Measurements from ENCODE around the gene TMEM121B.

Gene TMEM121B

DNA sequence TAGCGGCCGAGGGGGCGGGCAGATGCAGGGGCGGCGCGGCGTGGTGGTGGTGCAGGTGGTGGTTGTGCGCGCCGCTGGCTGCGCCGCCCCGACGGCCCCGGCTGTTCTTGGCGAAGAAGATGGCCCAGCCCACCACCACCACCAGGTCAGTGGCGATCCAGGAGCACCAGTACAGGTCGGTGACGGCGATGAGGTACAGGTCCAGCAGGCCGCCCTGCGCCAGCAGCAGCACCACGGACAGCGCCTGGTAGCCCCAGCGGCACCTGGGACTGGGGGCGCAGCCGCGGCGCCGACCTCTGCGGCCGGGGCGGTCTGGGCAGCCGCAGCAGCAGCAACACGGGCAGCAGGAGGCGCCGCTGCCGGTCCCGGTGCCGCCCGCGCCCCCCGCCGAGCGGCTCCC lies 879 bp downstream of the TMEM121B start:
- H3K36me3 ChIP-seq (ENCODE audit: control insufficient read depth in 1 of 2, insufficient read depth in 2 of 2, low read length in 2 of 2), result no peaks in the 10 kb centered on the region
- H3K27ac ChIP-seq (ENCODE audit: low read depth, low read length), result no peak overlapping the region
- H3K9ac ChIP-seq (ENCODE audit: low read depth in 1 of 2, low read length in 2 of 2), result no peak overlapping the region
- no peak overlapping the region for H3K4me3 ChIP-seq (ENCODE audit: low read depth in 1 of 2, low read length in 2 of 2)
- peaks cover 11 to 18% of the 10 kb centered on the region in 2 donors for H3K4me1 ChIP-seq (ENCODE audit: control insufficient read depth in 1 of 2, insufficient read depth in 2 of 2, low read length in 2 of 2)
- peaks cover 14 to 20% of the 10 kb centered on the region in 2 donors for H3K27me3 ChIP-seq (ENCODE audit: control insufficient read depth in 1 of 2, insufficient read depth in 2 of 2, low read length in 2 of 2)
- H3K9me3 ChIP-seq (ENCODE audit: control insufficient read depth in 1 of 2, low read length in 2 of 2), result no peaks in the 10 kb centered on the region

DNA sequence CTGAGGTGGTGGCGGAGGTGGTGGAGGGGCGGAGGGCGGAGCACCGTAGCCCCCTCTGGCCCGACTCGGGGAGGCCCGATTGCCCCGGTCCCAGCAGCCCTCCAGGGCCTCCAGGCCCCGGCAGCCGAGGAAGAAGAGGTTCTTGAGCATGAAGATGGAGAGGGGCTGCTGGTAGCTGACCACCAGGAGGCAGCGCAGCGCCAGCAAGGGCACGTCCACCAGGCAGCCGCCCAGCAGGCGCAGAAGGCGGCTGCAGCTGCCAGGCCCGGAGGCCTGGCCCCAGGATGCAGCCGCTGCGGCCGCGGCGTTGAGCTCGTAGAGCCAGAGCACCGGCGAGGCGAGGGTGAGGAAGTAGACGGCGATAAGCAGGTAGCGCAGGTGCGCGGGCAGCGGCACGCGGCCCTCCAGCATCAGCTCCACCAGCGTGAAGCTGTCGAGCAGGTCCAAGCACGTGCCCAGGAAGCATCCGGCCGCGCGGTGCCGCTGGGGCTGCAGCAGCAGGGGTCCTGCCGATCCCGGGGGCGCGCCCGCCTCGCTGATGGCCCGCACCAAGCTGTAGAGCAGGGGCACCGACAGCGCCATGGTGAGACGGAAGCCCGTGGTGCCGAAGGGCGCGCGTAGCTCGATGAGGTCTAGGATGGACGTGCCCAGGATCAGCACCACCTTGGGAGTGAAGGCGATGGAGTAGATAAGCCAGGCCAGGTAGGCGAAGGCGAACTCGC lies 1.5 kb downstream of the TMEM121B start:
- H3K9ac ChIP-seq (ENCODE audit: low read depth in 1 of 2, low read length in 2 of 2), result no peak overlapping the region
- H3K36me3 ChIP-seq (ENCODE audit: control insufficient read depth in 1 of 2, insufficient read depth in 2 of 2, low read length in 2 of 2), result no peaks in the 10 kb centered on the region
- no peaks in the 10 kb centered on the region for H3K9me3 ChIP-seq (ENCODE audit: control insufficient read depth in 1 of 2, low read length in 2 of 2)
- peaks cover 11 to 18% of the 10 kb centered on the region in 2 donors for H3K4me1 ChIP-seq (ENCODE audit: control insufficient read depth in 1 of 2, insufficient read depth in 2 of 2, low read length in 2 of 2)
- H3K27me3 ChIP-seq (ENCODE audit: control insufficient read depth in 1 of 2, insufficient read depth in 2 of 2, low read length in 2 of 2), result peaks cover 14 to 20% of the 10 kb centered on the region in 2 donors
- H3K4me3 ChIP-seq (ENCODE audit: low read depth in 1 of 2, low read length in 2 of 2), result no peak overlapping the region
- H3K27ac ChIP-seq (ENCODE audit: low read depth, low read length), result no peak overlapping the region

DNA sequence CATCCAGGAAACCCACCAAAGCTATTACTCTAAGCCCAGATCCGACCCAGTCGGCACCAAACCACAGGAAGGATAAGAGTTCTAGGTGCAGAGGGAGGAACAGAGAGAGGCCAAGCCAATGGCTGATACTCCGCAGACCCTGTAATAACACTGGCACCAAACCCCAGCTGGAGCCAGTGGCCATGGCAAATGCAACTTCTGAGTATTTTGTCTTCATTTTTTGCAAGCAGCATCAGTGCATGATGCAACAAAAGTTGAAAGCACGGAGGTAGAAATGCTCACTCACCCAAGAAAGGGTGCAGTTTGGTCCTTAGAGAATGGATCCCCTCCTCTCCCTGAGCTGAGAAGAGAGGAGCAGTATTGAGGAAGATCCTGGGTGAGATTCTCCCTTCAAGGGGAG lies 2.8 kb downstream of the TMEM121B start:
- no peak overlapping the region for H3K27ac ChIP-seq (ENCODE audit: low read depth, low read length)
- no peaks in the 10 kb centered on the region for H3K36me3 ChIP-seq (ENCODE audit: control insufficient read depth in 1 of 2, insufficient read depth in 2 of 2, low read length in 2 of 2)
- H3K9me3 ChIP-seq (ENCODE audit: control insufficient read depth in 1 of 2, low read length in 2 of 2), result no peaks in the 10 kb centered on the region
- H3K4me3 ChIP-seq (ENCODE audit: low read depth in 1 of 2, low read length in 2 of 2), result no peak overlapping the region
- peaks cover 11 to 18% of the 10 kb centered on the region in 2 donors for H3K4me1 ChIP-seq (ENCODE audit: control insufficient read depth in 1 of 2, insufficient read depth in 2 of 2, low read length in 2 of 2)
- no peak overlapping the region for H3K9ac ChIP-seq (ENCODE audit: low read depth in 1 of 2, low read length in 2 of 2)
- peaks cover 14 to 20% of the 10 kb centered on the region in 2 donors for H3K27me3 ChIP-seq (ENCODE audit: control insufficient read depth in 1 of 2, insufficient read depth in 2 of 2, low read length in 2 of 2)

DNA sequence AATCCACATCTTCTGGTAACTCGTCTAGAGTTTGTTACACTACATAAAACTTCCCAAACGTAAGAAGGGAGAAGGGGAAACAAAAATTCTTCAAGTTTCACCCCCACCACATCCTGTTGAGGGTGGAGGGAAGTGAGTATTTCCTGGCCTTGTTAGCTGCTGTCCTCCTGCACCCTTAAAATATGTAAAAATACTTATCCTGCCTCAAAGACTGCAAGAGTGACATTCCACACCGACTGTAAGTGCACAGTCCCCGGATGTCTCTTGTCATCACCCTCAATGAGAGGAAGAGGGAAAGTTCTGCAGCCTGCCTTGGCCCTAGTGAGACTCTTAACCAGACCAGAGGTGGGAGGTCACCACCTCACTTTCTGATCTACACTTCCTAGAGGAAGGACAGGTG lies 3.3 kb downstream of the TMEM121B start:
- H3K9ac ChIP-seq (ENCODE audit: low read depth in 1 of 2, low read length in 2 of 2), result no peak overlapping the region
- H3K36me3 ChIP-seq (ENCODE audit: control insufficient read depth in 1 of 2, insufficient read depth in 2 of 2, low read length in 2 of 2), result no peaks in the 10 kb centered on the region
- peaks cover 11 to 18% of the 10 kb centered on the region in 2 donors for H3K4me1 ChIP-seq (ENCODE audit: control insufficient read depth in 1 of 2, insufficient read depth in 2 of 2, low read length in 2 of 2)
- no peak overlapping the region for H3K27ac ChIP-seq (ENCODE audit: low read depth, low read length)
- no peak overlapping the region for H3K4me3 ChIP-seq (ENCODE audit: low read depth in 1 of 2, low read length in 2 of 2)
- no peaks in the 10 kb centered on the region for H3K9me3 ChIP-seq (ENCODE audit: control insufficient read depth in 1 of 2, low read length in 2 of 2)
- H3K27me3 ChIP-seq (ENCODE audit: control insufficient read depth in 1 of 2, insufficient read depth in 2 of 2, low read length in 2 of 2), result peaks cover 14 to 20% of the 10 kb centered on the region in 2 donors

DNA sequence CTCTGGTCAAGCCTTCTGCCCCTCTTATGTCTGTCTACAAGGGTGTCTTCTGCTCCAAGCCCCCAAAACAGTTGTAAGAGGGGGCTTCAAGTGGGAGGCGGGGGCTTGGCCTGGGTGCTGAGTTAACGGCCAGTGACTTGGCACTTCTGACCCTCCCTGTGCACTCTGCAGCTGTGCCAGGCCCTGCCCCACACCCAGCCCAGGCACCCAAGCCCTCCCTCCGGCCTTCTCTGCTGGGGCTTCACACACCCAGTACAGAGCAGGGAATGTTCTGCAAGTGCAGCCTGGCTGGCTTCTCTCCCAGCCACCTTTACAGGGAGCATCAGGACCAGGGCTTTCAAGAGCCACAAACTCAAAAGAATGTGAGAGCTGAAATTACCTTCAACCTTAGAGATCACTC lies 3.8 kb downstream of the TMEM121B start:
- Histone ChIP-seq H3K36me3 (ENCODE audit: control insufficient read depth in 1 of 2, insufficient read depth in 2 of 2, low read length in 2 of 2) (no peaks in the 10 kb centered on the region), H3K4me1 (ENCODE audit: control insufficient read depth in 1 of 2, insufficient read depth in 2 of 2, low read length in 2 of 2) (peaks cover 11 to 18% of the 10 kb centered on the region in 2 donors), H3K9me3 (ENCODE audit: control insufficient read depth in 1 of 2, low read length in 2 of 2) (no peaks in the 10 kb centered on the region), H3K9ac (ENCODE audit: low read depth in 1 of 2, low read length in 2 of 2) (no peak overlapping the region), H3K27ac (ENCODE audit: low read depth, low read length) (no peak overlapping the region), H3K27me3 (ENCODE audit: control insufficient read depth in 1 of 2, insufficient read depth in 2 of 2, low read length in 2 of 2) (peaks cover 11 to 19% of the 10 kb centered on the region in 2 donors), H3K4me3 (ENCODE audit: low read depth in 1 of 2, low read length in 2 of 2) (no peak overlapping the region)

DNA sequence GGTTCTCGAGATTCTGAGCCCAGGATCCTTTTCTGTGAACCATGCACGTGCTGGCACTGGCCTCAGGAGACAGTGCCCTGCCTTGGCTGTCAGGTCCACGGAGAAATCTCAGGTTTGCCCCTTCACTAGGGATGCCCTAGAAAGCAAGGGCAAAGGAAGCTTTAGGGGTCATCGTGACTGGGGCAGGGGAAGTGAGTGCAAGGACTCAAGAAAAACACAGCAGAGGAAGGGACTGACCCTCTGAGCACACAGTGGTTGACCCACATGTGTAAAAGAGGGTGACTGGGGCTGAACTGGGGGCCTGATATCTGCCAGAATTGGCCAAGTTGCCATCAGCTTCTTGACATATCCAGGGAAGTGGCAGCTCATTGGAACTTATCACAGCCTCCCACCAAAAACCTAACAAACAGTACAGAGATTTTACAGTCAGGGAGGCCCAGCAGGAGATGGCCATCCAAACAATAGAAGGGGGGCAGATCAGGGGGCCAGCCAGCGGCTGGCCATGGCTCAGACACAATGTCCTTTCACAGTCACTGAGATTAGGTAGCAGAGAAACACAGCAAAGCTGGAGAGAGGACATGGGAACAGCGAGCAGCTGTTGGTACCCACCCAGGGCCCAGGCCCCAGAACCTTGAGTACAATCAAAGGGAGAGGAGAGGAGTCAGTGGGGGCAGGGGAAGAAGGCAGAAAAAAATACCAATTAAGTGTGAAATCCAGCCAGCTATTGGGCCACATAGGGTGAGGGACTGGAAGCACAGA lies 4.4 kb downstream of the TMEM121B start:
- Histone ChIP-seq H3K27ac (ENCODE audit: low read depth, low read length) (no peak overlapping the region), H3K36me3 (ENCODE audit: control insufficient read depth in 1 of 2, insufficient read depth in 2 of 2, low read length in 2 of 2) (no peaks in the 10 kb centered on the region), H3K9ac (ENCODE audit: low read depth in 1 of 2, low read length in 2 of 2) (no peak overlapping the region), H3K4me1 (ENCODE audit: control insufficient read depth in 1 of 2, insufficient read depth in 2 of 2, low read length in 2 of 2) (peaks cover 11 to 18% of the 10 kb centered on the region in 2 donors), H3K4me3 (ENCODE audit: low read depth in 1 of 2, low read length in 2 of 2) (no peak overlapping the region), H3K27me3 (ENCODE audit: control insufficient read depth in 1 of 2, insufficient read depth in 2 of 2, low read length in 2 of 2) (peaks cover 5 to 12% of the 10 kb centered on the region in 2 donors), H3K9me3 (ENCODE audit: control insufficient read depth in 1 of 2, low read length in 2 of 2) (no peaks in the 10 kb centered on the region)

DNA sequence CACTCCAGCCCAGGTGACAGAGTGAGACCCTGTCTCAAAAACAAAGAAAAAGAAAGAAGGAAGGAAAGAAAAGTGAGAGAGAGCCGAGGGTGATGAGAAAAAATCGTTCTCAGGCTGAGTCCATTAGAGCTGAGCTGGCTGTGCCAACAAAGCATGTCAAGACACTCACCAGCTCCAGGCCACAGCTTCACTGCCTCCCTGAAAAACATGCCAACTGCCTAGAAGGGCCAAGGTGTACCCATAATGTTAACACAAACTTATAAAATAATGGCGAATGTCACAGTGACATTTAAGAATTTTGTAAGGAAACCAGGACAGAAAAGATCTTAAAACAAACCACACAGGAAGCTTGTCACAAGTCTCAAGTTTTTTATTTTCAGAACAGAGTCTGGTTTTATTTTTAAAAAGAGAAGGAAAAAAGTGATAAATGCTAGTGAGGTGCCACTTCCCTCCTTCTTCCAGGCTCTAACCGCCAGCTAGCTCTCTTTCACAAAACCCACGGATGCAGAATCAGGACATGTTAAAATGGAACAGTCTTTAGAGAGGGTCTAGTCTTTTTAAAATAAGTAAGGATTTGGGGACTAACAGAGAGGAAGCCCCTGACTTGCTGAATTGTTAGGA lies 5.1 kb downstream of the TMEM121B start:
- H3K4me1 ChIP-seq (ENCODE audit: control insufficient read depth in 1 of 2, insufficient read depth in 2 of 2, low read length in 2 of 2), result peaks cover 11 to 14% of the 10 kb centered on the region in 2 donors
- H3K9ac ChIP-seq (ENCODE audit: low read depth in 1 of 2, low read length in 2 of 2), result no peak overlapping the region
- H3K27ac ChIP-seq (ENCODE audit: low read depth, low read length), result no peak overlapping the region
- H3K9me3 ChIP-seq (ENCODE audit: control insufficient read depth in 1 of 2, low read length in 2 of 2), result no peaks in the 10 kb centered on the region
- no peak overlapping the region for H3K4me3 ChIP-seq (ENCODE audit: low read depth in 1 of 2, low read length in 2 of 2)
- H3K36me3 ChIP-seq (ENCODE audit: control insufficient read depth in 1 of 2, insufficient read depth in 2 of 2, low read length in 2 of 2), result no peaks in the 10 kb centered on the region
- peaks cover 0 to 8% of the 10 kb centered on the region in 2 donors for H3K27me3 ChIP-seq (ENCODE audit: control insufficient read depth in 1 of 2, insufficient read depth in 2 of 2, low read length in 2 of 2)

DNA sequence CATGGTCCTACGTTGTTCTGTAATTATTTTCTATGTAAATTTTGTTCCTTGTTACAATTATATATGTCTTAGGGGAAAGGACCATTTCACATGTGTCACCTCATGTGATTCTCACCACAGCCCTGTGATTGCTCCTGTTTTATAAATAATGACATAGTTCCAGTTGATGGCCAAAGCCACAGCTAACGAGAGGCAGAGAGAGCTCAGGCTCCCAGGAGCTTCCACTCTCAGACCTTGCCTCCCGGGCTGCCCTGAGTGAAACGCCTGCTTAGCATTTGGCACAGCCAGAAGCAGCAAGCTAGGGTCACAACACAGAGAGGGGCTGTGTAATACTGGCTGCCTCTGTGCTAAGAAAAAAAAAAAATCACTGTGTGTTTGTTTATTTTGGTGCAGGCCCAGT lies 5.9 kb downstream of the TMEM121B start:
- Histone ChIP-seq H3K9ac (ENCODE audit: low read depth in 1 of 2, low read length in 2 of 2) (no peak overlapping the region), H3K4me3 (ENCODE audit: low read depth in 1 of 2, low read length in 2 of 2) (no peak overlapping the region), H3K9me3 (ENCODE audit: control insufficient read depth in 1 of 2, low read length in 2 of 2) (no peaks in the 10 kb centered on the region), H3K36me3 (ENCODE audit: control insufficient read depth in 1 of 2, insufficient read depth in 2 of 2, low read length in 2 of 2) (no peaks in the 10 kb centered on the region), H3K27me3 (ENCODE audit: control insufficient read depth in 1 of 2, insufficient read depth in 2 of 2, low read length in 2 of 2) (peaks cover 0 to 8% of the 10 kb centered on the region in 2 donors), H3K27ac (ENCODE audit: low read depth, low read length) (no peak overlapping the region), H3K4me1 (ENCODE audit: control insufficient read depth in 1 of 2, insufficient read depth in 2 of 2, low read length in 2 of 2) (peaks cover 11 to 14% of the 10 kb centered on the region in 2 donors)

DNA sequence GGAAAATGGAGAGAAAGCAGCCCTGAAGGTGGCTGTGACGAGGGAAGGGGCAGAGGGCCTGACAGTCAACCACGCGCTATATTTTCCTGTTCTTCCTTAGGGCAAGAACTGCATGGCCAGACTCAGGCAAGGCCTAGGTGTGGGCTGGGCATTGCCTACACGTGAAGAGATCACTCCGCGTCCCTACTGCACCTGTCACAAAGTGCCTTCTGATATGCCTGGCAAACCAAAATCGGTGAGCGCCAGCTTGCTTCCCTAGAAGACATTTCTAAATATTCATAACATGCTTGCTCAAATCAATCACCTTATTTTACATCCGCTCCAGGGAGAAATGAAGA lies 6.3 kb downstream of the TMEM121B start:
- H3K4me3 ChIP-seq (ENCODE audit: low read depth in 1 of 2, low read length in 2 of 2), result no peak overlapping the region
- no peak overlapping the region for H3K27ac ChIP-seq (ENCODE audit: low read depth, low read length)
- H3K36me3 ChIP-seq (ENCODE audit: control insufficient read depth in 1 of 2, insufficient read depth in 2 of 2, low read length in 2 of 2), result peaks cover 1 to 3% of the 10 kb centered on the region in 2 donors
- H3K4me1 ChIP-seq (ENCODE audit: control insufficient read depth in 1 of 2, insufficient read depth in 2 of 2, low read length in 2 of 2), result peaks cover 11 to 14% of the 10 kb centered on the region in 2 donors
- no peak overlapping the region for H3K9ac ChIP-seq (ENCODE audit: low read depth in 1 of 2, low read length in 2 of 2)
- peaks cover 0 to 8% of the 10 kb centered on the region in 2 donors for H3K27me3 ChIP-seq (ENCODE audit: control insufficient read depth in 1 of 2, insufficient read depth in 2 of 2, low read length in 2 of 2)
- H3K9me3 ChIP-seq (ENCODE audit: control insufficient read depth in 1 of 2, low read length in 2 of 2), result no peaks in the 10 kb centered on the region

Measured in duodenal mucosa (tissue), 2 donors.